OCI-LY7 (cell line): Measurements from ENCODE around the gene SUFU. TPM values are rescaled to one million over a fixed set of nuclear protein-coding genes. Genes with fewer than 3 reads are reported as not detected.

Experiments
- BruUV-seq: library from RNA; stranded (reverse); fragments of 400-500 nt; replicated peaks from 2 replicates; lab custom pipeline; 2021; lab: Mats Ljungman, UMichigan
- CTCF ChIA-PET: fragments of 300-600 bp; sonication (Branson Sonifier 250); formaldehyde crosslinking; loops from one replicate; lab custom pipeline; 2022; ENCODE audit warnings: antibody characterized with exemption; ENCODE audit not compliant: unreplicated experiment; lab: Charles Lee
- POLR2A ChIA-PET: fragments of 300-600 bp; sonication (Branson Sonifier 250); formaldehyde crosslinking; loops from one replicate; lab custom pipeline; 2022; ENCODE audit warnings: antibody characterized with exemption; lab: Charles Lee
- DNase-seq: peaks from one replicate; pipeline ENCODE4 v3.0.0-alpha.2; 2015; ENCODE audit warnings: low spot score
- H2AFZ ChIP-seq: fragments of 200-600 bp; sonication (generic), shearing (Covaris generic); 2 replicates; pipeline ENCODE4 v1.6.1; 2014; ENCODE audit warnings: mild to moderate bottlenecking, antibody characterized with exemption, low read length, moderate library complexity
- H3K27ac ChIP-seq: fragments of 200-600 bp; sonication (generic); 2 replicates; pipeline ENCODE4 v1.5.1; 2014; ENCODE audit warnings: mixed run types, low read depth, mild to moderate bottlenecking, moderate library complexity, low read length, inconsistent platforms; ENCODE audit not compliant: poor library complexity, severe bottlenecking
- H3K36me3 ChIP-seq: fragments of 200-600 bp; sonication (generic); 2 replicates; pipeline ENCODE4 v1.6.1; 2014; ENCODE audit warnings: mild to moderate bottlenecking, antibody characterized with exemption, low read length, moderate library complexity, mixed read lengths; ENCODE audit not compliant: insufficient read depth
- H3K4me1 ChIP-seq: fragments of 200-600 bp; sonication (generic); 2 replicates; pipeline ENCODE4 v1.5.1; 2014; ENCODE audit warnings: mild to moderate bottlenecking, low read length; ENCODE audit not compliant: insufficient read depth, poor library complexity, severe bottlenecking
- H3K4me2 ChIP-seq: fragments of 200-600 bp; sonication (generic); 2 replicates; pipeline ENCODE4 v1.6.1; 2014; ENCODE audit warnings: mild to moderate bottlenecking, low read length
- H3K4me3 ChIP-seq: fragments of 200-600 bp; sonication (generic); 2 replicates; pipeline ENCODE4 v1.5.1; 2014; ENCODE audit warnings: mild to moderate bottlenecking, low read depth, low read length; ENCODE audit not compliant: poor library complexity, severe bottlenecking
- H3K79me2 ChIP-seq: fragments of 200-600 bp; sonication (generic); 2 replicates; pipeline ENCODE4 v1.6.1; 2016; ENCODE audit warnings: low read depth, mild to moderate bottlenecking, low read length, moderate library complexity, mixed read lengths; ENCODE audit not compliant: insufficient read depth
- H3K9me2 ChIP-seq: fragments of 200-600 bp; sonication (generic); 2 replicates; pipeline ENCODE4 v1.6.1; 2016; ENCODE audit warnings: mild to moderate bottlenecking, low read length, mixed read lengths; ENCODE audit not compliant: insufficient read depth
- H3K9me3 ChIP-seq: fragments of 200-600 bp; sonication (generic); 2 replicates; pipeline ENCODE4 v1.6.1; 2014; ENCODE audit warnings: mild to moderate bottlenecking, mixed run types, low read length, mixed read lengths
- H4K20me1 ChIP-seq: fragments of 200-600 bp; sonication (generic); 2 replicates; pipeline ENCODE4 v1.6.1; 2014; ENCODE audit warnings: mild to moderate bottlenecking, antibody characterized with exemption, low read length, moderate library complexity, mixed read lengths; ENCODE audit not compliant: insufficient read depth
- EZH2phosphoT487 ChIP-seq: fragments of 200-600 bp; sonication (generic); IDR thresholded peaks from 2 replicates; pipeline ENCODE4 v1.6.1; 2018; ENCODE audit warnings: low read depth, borderline replicate concordance, mild to moderate bottlenecking, mixed run types, antibody characterized with exemption, low read length, moderate library complexity, mixed read lengths
- intact Hi-C: fragments of 100-400 bp; cut with micrococcal nuclease; formaldehyde crosslinking; loops from one replicate; pipeline ENCODE4 v1.10.0; 2022; ENCODE audit not compliant: unreplicated experiment
- total RNA-seq, 2 experiments: library from RNA; depleted of rRNA in 1 of 2; stranded (reverse); fragments of >200 nt in 1 of 2; shearing (Covaris generic) in 1 of 2; gene quantifications; 2 replicates each; pipeline ENCODE4 v1.2.3, GENCODE V29; 2014 to 2022
- TF ChIP-seq, protein P1 (sequence below): fragments of 200-600 bp; sonication (generic); conservative IDR thresholded peaks from 2 replicates; pipeline ENCODE4 v1.5.1; 2014; ENCODE audit warnings: mild to moderate bottlenecking, antibody characterized with exemption, low read length, moderate library complexity, mixed read lengths

SUFU gene
- total RNA-seq, 2 experiments from 2014 or later, result 4.9 to 10.0 TPM

DNA sequence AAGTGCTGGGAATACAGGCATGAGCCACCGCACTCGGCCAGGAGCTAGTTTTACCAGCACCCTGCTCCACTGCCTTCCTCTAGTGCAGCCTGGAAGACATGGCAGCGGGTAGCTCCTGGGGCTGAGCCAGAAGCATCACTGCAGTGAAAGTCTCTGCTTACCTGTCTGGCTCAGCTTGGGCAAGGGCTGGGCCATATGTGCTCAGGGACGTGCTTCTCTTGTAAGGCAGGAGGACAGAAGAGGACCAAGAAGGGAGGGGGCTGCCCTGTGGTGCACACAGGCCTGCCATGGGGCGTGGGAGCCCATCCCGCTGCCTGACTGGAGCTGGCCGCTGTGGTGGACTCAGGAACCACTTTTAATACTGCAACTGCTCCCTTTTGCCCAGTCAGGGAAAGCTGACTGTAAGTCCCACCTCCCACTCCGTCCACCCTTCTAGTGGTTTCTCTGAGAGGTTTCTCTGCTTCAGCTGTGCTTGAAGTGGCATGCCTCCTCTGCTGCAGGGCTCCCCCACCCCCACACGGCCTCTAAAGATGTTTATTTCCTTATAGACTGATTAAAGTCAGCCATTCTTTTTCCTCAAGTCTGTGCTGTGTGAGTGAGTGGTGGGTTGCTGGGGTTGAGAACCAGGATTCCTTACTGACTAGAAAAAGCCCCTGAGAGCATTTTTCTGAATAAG, 27.2 kb upstream of the SUFU start:
- H3K9me3 ChIP-seq, result no peaks in the 10 kb centered on the region
- H3K36me3 ChIP-seq, result peaks cover 68% of the 10 kb centered on the region
- no peak overlapping the region for H2AFZ ChIP-seq
- no peak overlapping the region for H3K4me2 ChIP-seq
- CTCF ChIA-PET, result interaction anchor here (0.7 kb wide), 1 partner anchor 15 kb away, joined by 3 read pairs; no protein-coding TSS in a partner anchor
- no peak for TF ChIP-seq EZH2phosphoT487
- TF ChIP-seq, protein P1, sequence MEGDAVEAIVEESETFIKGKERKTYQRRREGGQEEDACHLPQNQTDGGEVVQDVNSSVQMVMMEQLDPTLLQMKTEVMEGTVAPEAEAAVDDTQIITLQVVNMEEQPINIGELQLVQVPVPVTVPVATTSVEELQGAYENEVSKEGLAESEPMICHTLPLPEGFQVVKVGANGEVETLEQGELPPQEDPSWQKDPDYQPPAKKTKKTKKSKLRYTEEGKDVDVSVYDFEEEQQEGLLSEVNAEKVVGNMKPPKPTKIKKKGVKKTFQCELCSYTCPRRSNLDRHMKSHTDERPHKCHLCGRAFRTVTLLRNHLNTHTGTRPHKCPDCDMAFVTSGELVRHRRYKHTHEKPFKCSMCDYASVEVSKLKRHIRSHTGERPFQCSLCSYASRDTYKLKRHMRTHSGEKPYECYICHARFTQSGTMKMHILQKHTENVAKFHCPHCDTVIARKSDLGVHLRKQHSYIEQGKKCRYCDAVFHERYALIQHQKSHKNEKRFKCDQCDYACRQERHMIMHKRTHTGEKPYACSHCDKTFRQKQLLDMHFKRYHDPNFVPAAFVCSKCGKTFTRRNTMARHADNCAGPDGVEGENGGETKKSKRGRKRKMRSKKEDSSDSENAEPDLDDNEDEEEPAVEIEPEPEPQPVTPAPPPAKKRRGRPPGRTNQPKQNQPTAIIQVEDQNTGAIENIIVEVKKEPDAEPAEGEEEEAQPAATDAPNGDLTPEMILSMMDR, result no peak
- no TSS peak for BruUV-seq
- POLR2A ChIA-PET, result interaction anchor here (1.0 kb wide), 1 partner anchor 21 kb away, joined by 5 read pairs; no protein-coding TSS in a partner anchor
- DNase-seq, result no peak
- H4K20me1 ChIP-seq, result no peaks in the 10 kb centered on the region
- H3K4me3 ChIP-seq, result no peak overlapping the region
- intact Hi-C loops, result no loop called here
- no peaks in the 10 kb centered on the region for H3K9me2 ChIP-seq
- no peak overlapping the region for H3K27ac ChIP-seq
- no peaks in the 10 kb centered on the region for H3K4me1 ChIP-seq
- no peaks in the 10 kb centered on the region for H3K79me2 ChIP-seq

DNA sequence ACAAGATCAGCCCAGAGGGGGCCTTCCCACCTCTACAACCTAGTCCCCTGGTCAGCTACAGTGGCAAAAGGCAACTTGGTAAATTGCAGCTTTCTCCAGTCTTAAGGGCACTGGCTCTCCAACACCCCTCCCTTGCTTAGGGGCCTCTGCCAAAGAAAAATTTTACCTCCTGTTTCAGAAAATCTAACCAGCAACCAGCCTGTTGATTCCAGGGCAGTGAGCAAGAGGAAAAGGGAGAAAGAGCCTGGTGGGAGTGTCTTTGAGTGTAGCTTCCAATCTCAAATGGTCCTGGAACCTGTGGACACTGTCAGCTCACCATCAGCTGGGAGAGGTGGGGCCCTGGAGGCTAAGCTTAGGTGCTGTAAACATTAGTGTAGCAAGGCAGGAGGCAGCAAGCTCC, 24.1 kb upstream of the SUFU start:
- no peak for DNase-seq
- Histone ChIP-seq H3K9me3 (no peaks in the 10 kb centered on the region), H3K4me3 (no peak overlapping the region), H3K9me2 (no peaks in the 10 kb centered on the region), H2AFZ (no peak overlapping the region), H3K4me1 (peaks cover 3% of the 10 kb centered on the region), H3K79me2 (no peaks in the 10 kb centered on the region), H4K20me1 (no peaks in the 10 kb centered on the region), H3K27ac (no peak overlapping the region), H3K4me2 (no peak overlapping the region), H3K36me3 (peaks cover 88% of the 10 kb centered on the region)
- BruUV-seq, result no TSS peak
- ChIA-PET CTCF (no interaction called here), POLR2A (no interaction called here)
- TF ChIP-seq, protein P1, result no peak
- no peak for TF ChIP-seq EZH2phosphoT487
- intact Hi-C loops, result loop anchor here (1.0 to 2.0 kb wide), 3 partner anchors 59 to 250 kb away; partner anchors contain the start of gene FBXL15

- peaks cover 92% of the 10 kb centered on the region for H3K36me3 ChIP-seq
Measured at GRCh38 chr10:102480396-102480795, 23.4 kb upstream of the SUFU start.

More at GRCh38 chr10:102480396-102480795, 23.4 kb upstream of the SUFU start:
- no peaks in the 10 kb centered on the region for H3K9me2 ChIP-seq
- ChIA-PET CTCF (interaction anchor here (0.6 kb wide), 1 partner anchor 24 kb away, joined by 4 read pairs; the partner anchor contains the start of gene SUFU), POLR2A (no interaction called here)
- H3K79me2 ChIP-seq, result no peaks in the 10 kb centered on the region
- no peaks in the 10 kb centered on the region for H4K20me1 ChIP-seq
- no peaks in the 10 kb centered on the region for H3K9me3 ChIP-seq
- H3K4me1 ChIP-seq, result peaks cover 3% of the 10 kb centered on the region
- TF ChIP-seq, protein P1, result no peak
- no peak for TF ChIP-seq EZH2phosphoT487
- no TSS peak for BruUV-seq
- no peak overlapping the region for H2AFZ ChIP-seq
- no peak overlapping the region for H3K4me2 ChIP-seq
- no peak for DNase-seq
- intact Hi-C loops, result no loop called here
- H3K27ac ChIP-seq, result no peak overlapping the region
- no peak overlapping the region for H3K4me3 ChIP-seq
